K562 (cell line): ENCODE results near the gene DNAJC11. TPM values are rescaled to one million over a fixed set of nuclear protein-coding genes. Genes with fewer than 3 reads are reported as not detected.

Source experiments
- ARID4B ChIP-seq: sonication (generic); formaldehyde crosslinking; IDR thresholded peaks from 2 replicates; pipeline ENCODE4 v1.8.0; 2022; ENCODE audit warnings: mild to moderate bottlenecking, missing genetic modification reagents
- CBFA2T2 ChIP-seq: fragments of 450-650 bp; conservative IDR thresholded peaks from 2 replicates; pipeline ENCODE4 v1.6.1; 2017; ENCODE audit warnings: mild to moderate bottlenecking
- HDAC1 ChIP-seq, 2 experiments: fragments of 450-650 bp; IDR thresholded peaks; 2 replicates each; pipeline ENCODE4 v1.6.1; 2016 to 2017; ENCODE audit warnings: inconsistent platforms in 1 of 2, mild to moderate bottlenecking in 1 of 2, moderate library complexity in 1 of 2
- KDM1A ChIP-seq, 2 experiments: fragments of 450-650 bp; IDR thresholded peaks; 2 replicates each; pipeline ENCODE4 v1.6.1; 2016; ENCODE audit warnings: mild to moderate bottlenecking in 2 of 2
- POLR2A ChIP-seq: fragments of 450-650 bp; conservative IDR thresholded peaks from 2 replicates; pipeline ENCODE4 v1.6.1; 2016
- POLR2B ChIP-seq: fragments of 450-650 bp; IDR thresholded peaks from 2 replicates; pipeline ENCODE4 v1.6.1; 2018; ENCODE audit warnings: low read depth; ENCODE audit not compliant: partially characterized antibody
- SP1 ChIP-seq: sonication (generic); formaldehyde crosslinking; IDR thresholded peaks from 2 replicates; pipeline ENCODE4 v1.8.1; 2022; ENCODE audit warnings: mild to moderate bottlenecking, missing genetic modification reagents
- TAF1 ChIP-seq: IDR thresholded peaks from 2 replicates; pipeline ENCODE4 v1.6.1; 2011; ENCODE audit warnings: mild to moderate bottlenecking, low read length, moderate library complexity; ENCODE audit not compliant: insufficient read depth, control insufficient read depth, severe bottlenecking; ENCODE audit errors: extremely low read depth
- ZNF644 ChIP-seq: fragments of 200-800 bp; sonication (Bioruptor generic); IDR thresholded peaks from 2 replicates; pipeline ENCODE4 v1.6.1; 2016; ENCODE audit warnings: low read depth, missing genetic modification characterization, missing compliant biosample characterization
- polyA plus RNA-seq, 8 experiments: library from polyadenylated mRNA; depleted of rRNA in 4 of 8; stranded (reverse) in 5 of 8; unstranded in 3 of 8; fragments of >200 nt; fragmentation: Nextera tagmentation in 2 of 8; fragmentation: Illumina TruSeq in 1 of 8; extraction: Ambion mirVana in 2 of 8; extraction: Trizol in 1 of 8; gene quantifications; 2 replicates each; pipeline versions ENCODE4 v1.2.1 to v1.2.3, GENCODE V29; 2011 to 2014; ENCODE audit warnings: inconsistent platforms in 1 of 8, missing spikeins in 1 of 8
- total RNA-seq, 7 experiments: library from RNA; depleted of rRNA in 6 of 7; stranded (reverse); fragments of >200 nt in 6 of 7; fragmentation: Illumina TruSeq in 2 of 7; extraction: Trizol in 2 of 7; gene quantifications; 2 replicates each; pipeline versions ENCODE4 v1.2.1 to v1.2.3, GENCODE V29; 2011 to 2021; ENCODE audit warnings: low replicate concordance in 1 of 7
- TF ChIP-seq, protein P1 (sequence below), 2 experiments: fragments of 450-650 bp; formaldehyde crosslinking in 1 of 2; IDR thresholded peaks; 2 replicates each; pipeline versions ENCODE4 v1.4.0 to v1.6.1; 2014 to 2020; ENCODE audit warnings: mild to moderate bottlenecking in 2 of 2, borderline replicate concordance in 1 of 2, low read depth in 1 of 2
- TF ChIP-seq, protein P2 (sequence below), 2 experiments: fragments of 200-800 bp in 1 of 2; sonication (Bioruptor generic) in 1 of 2; sonication (generic) in 1 of 2; formaldehyde crosslinking in 1 of 2; IDR thresholded peaks in 1 of 2; conservative IDR thresholded peaks in 1 of 2; 2 replicates each; pipeline versions ENCODE4 v1.5.0 to v1.6.1; 2016 to 2020; ENCODE audit warnings: missing compliant biosample characterization in 1 of 2, missing genetic modification characterization in 1 of 2, missing genetic modification reagents in 1 of 2

DNAJC11 gene
- total and polyA plus RNA-seq, 9 of the 15 experiments (the other 6 are each of a cell fraction or from before 2014, with no cell fraction given): 14.1 to 123 (median 76.6) TPM

- TF ChIP-seq ARID4B (CRISPR knock-in tag) (peak; percentile 80; the same call in 1 of the 2 replicates), CBFA2T2 (no peak), SP1 (CRISPR knock-in tag) (0 out of 2 replicates have a peak, but pooled peaks have one; percentile 29), POLR2B (peak; percentile 36), POLR2A (peak; percentile 82; the same call in 1 of the 2 replicates), KDM1A (IDR thresholded peaks at IDR 0.05) (no peak), TAF1 (peak; percentile 71), HDAC1 (IDR thresholded peaks at IDR 0.05) (peak in 1 of 2 experiments; percentile 8; a peak in 1 of 4 replicates), ZNF644 (tag) (0 out of 2 replicates have a peak, but pooled peaks have one; percentile 10)
- TF ChIP-seq, protein P1, sequence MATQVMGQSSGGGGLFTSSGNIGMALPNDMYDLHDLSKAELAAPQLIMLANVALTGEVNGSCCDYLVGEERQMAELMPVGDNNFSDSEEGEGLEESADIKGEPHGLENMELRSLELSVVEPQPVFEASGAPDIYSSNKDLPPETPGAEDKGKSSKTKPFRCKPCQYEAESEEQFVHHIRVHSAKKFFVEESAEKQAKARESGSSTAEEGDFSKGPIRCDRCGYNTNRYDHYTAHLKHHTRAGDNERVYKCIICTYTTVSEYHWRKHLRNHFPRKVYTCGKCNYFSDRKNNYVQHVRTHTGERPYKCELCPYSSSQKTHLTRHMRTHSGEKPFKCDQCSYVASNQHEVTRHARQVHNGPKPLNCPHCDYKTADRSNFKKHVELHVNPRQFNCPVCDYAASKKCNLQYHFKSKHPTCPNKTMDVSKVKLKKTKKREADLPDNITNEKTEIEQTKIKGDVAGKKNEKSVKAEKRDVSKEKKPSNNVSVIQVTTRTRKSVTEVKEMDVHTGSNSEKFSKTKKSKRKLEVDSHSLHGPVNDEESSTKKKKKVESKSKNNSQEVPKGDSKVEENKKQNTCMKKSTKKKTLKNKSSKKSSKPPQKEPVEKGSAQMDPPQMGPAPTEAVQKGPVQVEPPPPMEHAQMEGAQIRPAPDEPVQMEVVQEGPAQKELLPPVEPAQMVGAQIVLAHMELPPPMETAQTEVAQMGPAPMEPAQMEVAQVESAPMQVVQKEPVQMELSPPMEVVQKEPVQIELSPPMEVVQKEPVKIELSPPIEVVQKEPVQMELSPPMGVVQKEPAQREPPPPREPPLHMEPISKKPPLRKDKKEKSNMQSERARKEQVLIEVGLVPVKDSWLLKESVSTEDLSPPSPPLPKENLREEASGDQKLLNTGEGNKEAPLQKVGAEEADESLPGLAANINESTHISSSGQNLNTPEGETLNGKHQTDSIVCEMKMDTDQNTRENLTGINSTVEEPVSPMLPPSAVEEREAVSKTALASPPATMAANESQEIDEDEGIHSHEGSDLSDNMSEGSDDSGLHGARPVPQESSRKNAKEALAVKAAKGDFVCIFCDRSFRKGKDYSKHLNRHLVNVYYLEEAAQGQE (IDR thresholded peaks at IDR 0.05; ENCODE audit: borderline replicate concordance): no peak
- TF ChIP-seq, protein P1 (CRISPR knock-in tag; IDR thresholded peaks at IDR 0.05; ENCODE audit: low read depth): peak; percentile 13; the same call in 1 of the 2 replicates
- TF ChIP-seq, protein P2, sequence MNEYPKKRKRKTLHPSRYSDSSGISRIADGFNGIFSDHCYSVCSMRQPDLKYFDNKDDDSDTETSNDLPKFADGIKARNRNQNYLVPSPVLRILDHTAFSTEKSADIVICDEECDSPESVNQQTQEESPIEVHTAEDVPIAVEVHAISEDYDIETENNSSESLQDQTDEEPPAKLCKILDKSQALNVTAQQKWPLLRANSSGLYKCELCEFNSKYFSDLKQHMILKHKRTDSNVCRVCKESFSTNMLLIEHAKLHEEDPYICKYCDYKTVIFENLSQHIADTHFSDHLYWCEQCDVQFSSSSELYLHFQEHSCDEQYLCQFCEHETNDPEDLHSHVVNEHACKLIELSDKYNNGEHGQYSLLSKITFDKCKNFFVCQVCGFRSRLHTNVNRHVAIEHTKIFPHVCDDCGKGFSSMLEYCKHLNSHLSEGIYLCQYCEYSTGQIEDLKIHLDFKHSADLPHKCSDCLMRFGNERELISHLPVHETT (CRISPR knock-in tag; conservative IDR thresholded peaks at IDR 0.05 in 1 of 2, IDR thresholded peaks at IDR 0.05 in 1 of 2): peak; percentile 18 to 86; a peak in 2 of 4 replicates
These were observed 98.9 kb downstream of the DNAJC11 start, which contains the start of gene KLHL21 (continued) for GRCh38 chr1:6602669-6603237.
